Lower leg skin (tissue), 4 donors: ENCODE measurements around the gene CARD11. TPM values are rescaled to one million over a fixed set of nuclear protein-coding genes. Genes with fewer than 3 reads are reported as not detected.
A peak's percentile ranks its signal among the peaks of the same experiment; 100 is the strongest.

Experiments used
- DNase-seq, 2 donors: peaks; one replicate each; pipeline ENCODE4 v3.0.0-alpha.2; 2019; ENCODE audit warnings: low spot score in 2 of 2
- H3K4me3 ChIP-seq: fragments of 200-600 bp; sonication (generic); 2 replicates; pipeline ENCODE4 v1.5.1; 2017; ENCODE audit warnings: mild to moderate bottlenecking, low read depth; ENCODE audit not compliant: poor library complexity, severe bottlenecking
- CTCF ChIP-seq, 3 donors: fragments of 450-650 bp; IDR thresholded peaks; one replicate each; pipeline ENCODE4 v1.5.1; 2016; ENCODE audit warnings: antibody characterized with exemption in 3 of 3, mild to moderate bottlenecking in 3 of 3, moderate library complexity in 2 of 3
- POLR2A ChIP-seq, 2 donors: fragments of 450-650 bp; IDR thresholded peaks; one replicate each; pipeline ENCODE4 v1.6.1; 2016 to 2017; ENCODE audit warnings: antibody characterized with exemption in 2 of 2, mild to moderate bottlenecking in 1 of 2, moderate library complexity in 1 of 2
- WGBS, 2 donors: methylation state at CpG; one replicate each; pipeline ENCODE4 v1.1.5; 2018; 5-methylcytosine and 5-hydroxymethylcytosine counted together
- intact Hi-C: fragments of 100-400 bp; cut with DNase I; formaldehyde crosslinking; loops from one replicate; pipeline ENCODE4 v1.15.0; 2023; ENCODE audit warnings: low total_unique reads
- total RNA-seq, 4 donors: library from RNA; depleted of rRNA; stranded (reverse); fragments of >200 nt; gene quantifications; one replicate each; pipeline ENCODE4 v1.1.0, GENCODE V29; 2016

The CARD11 gene
- total RNA-seq, 4 donors from 2014 or later = 0.17 to 0.68 TPM; not detected in 2

- TF ChIP-seq POLR2A (IDR thresholded peaks at IDR 0.05) (no peak), CTCF (IDR thresholded peaks at IDR 0.05) (no peak)
- H3K4me3 ChIP-seq = no peak overlapping the region
- intact Hi-C loops = no loop called here
- WGBS, 2 donors = 92 to 93% methylated on average over 33 to 35 of the region's 35 CpGs
- DNase-seq = peak in 1 of 2 donors; percentile 49
Measured at GRCh38 chr7:2943851-2944601, 99.6 kb downstream of the CARD11 start.

GRCh38 chr7:2941216-2941859, 102.3 kb downstream of the CARD11 start:
- 53 to 54% methylated on average over 12 of the region's 12 CpGs for WGBS, 2 donors
- TF ChIP-seq POLR2A (IDR thresholded peaks at IDR 0.05) (no peak), CTCF (IDR thresholded peaks at IDR 0.05) (no peak)
- no peak overlapping the region for H3K4me3 ChIP-seq
- DNase-seq = peak in 1 of 2 donors; percentile 66
- intact Hi-C loops = no loop called here

- DNase-seq = no peak
- H3K4me3 ChIP-seq = no peak overlapping the region
- intact Hi-C loops = no loop called here
- TF ChIP-seq POLR2A (IDR thresholded peaks at IDR 0.05) (no peak), CTCF (IDR thresholded peaks at IDR 0.05) (no peak)
Measured at GRCh38 chr7:2940466-2940865, 103.2 kb downstream of the CARD11 start.

GRCh38 chr7:2939193-2939885, 104.3 kb downstream of the CARD11 start:
- intact Hi-C loops = no loop called here
- no peak overlapping the region for H3K4me3 ChIP-seq
- DNase-seq = peak in 1 of 2 donors; percentile 75
- no peak for TF ChIP-seq POLR2A (IDR thresholded peaks at IDR 0.05)
- TF ChIP-seq CTCF (IDR thresholded peaks at IDR 0.05) = no peak
- 71 to 78% methylated on average over 13 of the region's 13 CpGs for WGBS, 2 donors

GRCh38 chr7:2938514-2939192, 105.0 kb downstream of the CARD11 start:
- 71 to 82% methylated on average over 18 to 19 of the region's 19 CpGs for WGBS, 2 donors
- TF ChIP-seq POLR2A (IDR thresholded peaks at IDR 0.05) (no peak), CTCF (IDR thresholded peaks at IDR 0.05) (no peak)
- no peak overlapping the region for H3K4me3 ChIP-seq
- DNase-seq = peak in 1 of 2 donors; percentile 82
- intact Hi-C loops = no loop called here
